ENCODE data around the gene SNRNP48. TPM values are rescaled to one million over a fixed set of nuclear protein-coding genes. Genes with fewer than 3 reads are reported as not detected.

SNRNP48 gene
- polyA plus RNA-seq, 1 donor (not counting 4 experiments of a cell fraction or from before 2014, with no cell fraction given): 12.2 TPM

GRCh38 chr6:7646394-7646793 is 56.4 kb downstream of the SNRNP48 start:
- no peak for TF ChIP-seq CTCF (optimal IDR thresholded peaks at IDR 0.05 in 1 of 3, IDR thresholded peaks at IDR 0.05 in 1 of 3, conservative IDR thresholded peaks at IDR 0.05 in 1 of 3; ENCODE audit: extremely low read depth in 1 of 3, insufficient read depth in 2 of 3, low read length in 3 of 3)
- no peak for TF ChIP-seq EZH2 (IDR thresholded peaks at IDR 0.05; ENCODE audit: low read length)
- Histone ChIP-seq H3K4me2 (ENCODE audit: control insufficient read depth, extremely low read depth, insufficient read depth, low read depth, low read length) (no peak overlapping the region), H3K4me1 (ENCODE audit: control insufficient read depth, extremely low read depth, insufficient read depth, low read length) (peaks cover 21% of the 10 kb centered on the region), H4K20me1 (ENCODE audit: control insufficient read depth, extremely low read depth, insufficient read depth, low read length) (no peaks in the 10 kb centered on the region), H3K36me3 (ENCODE audit: control insufficient read depth in 2 of 2, extremely low read depth in 1 of 2, insufficient read depth in 2 of 2, low read length in 2 of 2) (no peaks in the 10 kb centered on the region), H3K4me3 (ENCODE audit: control insufficient read depth in 2 of 3, extremely low read depth in 1 of 3, insufficient read depth in 2 of 3, low read depth in 1 of 3, low read length in 3 of 3) (no peak overlapping the region), H3K79me2 (ENCODE audit: control insufficient read depth, insufficient read depth, low read length) (no peaks in the 10 kb centered on the region), H3K9ac (ENCODE audit: control insufficient read depth, extremely low read depth, insufficient read depth, low read length) (no peak overlapping the region), H3K9me3 (ENCODE audit: control insufficient read depth, low read depth, low read length) (no peaks in the 10 kb centered on the region), H3K27me3 (ENCODE audit: control insufficient read depth, extremely low read depth, insufficient read depth, low read length) (no peaks in the 10 kb centered on the region), H2AFZ (ENCODE audit: control insufficient read depth, low read length) (no peak overlapping the region), H3K27ac (ENCODE audit: control insufficient read depth, insufficient read depth, low read length) (no peak overlapping the region), H3K9me1 (ENCODE audit: control insufficient read depth, extremely low read depth, insufficient read depth, low read length) (no peaks in the 10 kb centered on the region)
- DNase-seq (ENCODE audit: low read depth, low spot score): peak; percentile 9
- dilution Hi-C loops (cut with MboI; ENCODE audit: extremely low pct_ligation_motif_present, low sequenced_read_pairs): no loop called here
- no peak for FAIRE-seq

GRCh38 chr6:7647504-7647903 is 57.5 kb downstream of the SNRNP48 start:
- H2AFZ ChIP-seq (ENCODE audit: control insufficient read depth, low read length): no peak overlapping the region
- dilution Hi-C loops (cut with MboI; ENCODE audit: extremely low pct_ligation_motif_present, low sequenced_read_pairs): no loop called here
- no peak overlapping the region for H3K4me2 ChIP-seq (ENCODE audit: control insufficient read depth, extremely low read depth, insufficient read depth, low read depth, low read length)
- no peak overlapping the region for H3K27ac ChIP-seq (ENCODE audit: control insufficient read depth, insufficient read depth, low read length)
- H3K27me3 ChIP-seq (ENCODE audit: control insufficient read depth, extremely low read depth, insufficient read depth, low read length): no peaks in the 10 kb centered on the region
- no peaks in the 10 kb centered on the region for H4K20me1 ChIP-seq (ENCODE audit: control insufficient read depth, extremely low read depth, insufficient read depth, low read length)
- H3K79me2 ChIP-seq (ENCODE audit: control insufficient read depth, insufficient read depth, low read length): no peaks in the 10 kb centered on the region
- H3K9ac ChIP-seq (ENCODE audit: control insufficient read depth, extremely low read depth, insufficient read depth, low read length): no peak overlapping the region
- TF ChIP-seq EZH2 (IDR thresholded peaks at IDR 0.05; ENCODE audit: low read length) (no peak), CTCF (optimal IDR thresholded peaks at IDR 0.05 in 1 of 3, IDR thresholded peaks at IDR 0.05 in 1 of 3, conservative IDR thresholded peaks at IDR 0.05 in 1 of 3; ENCODE audit: extremely low read depth in 1 of 3, insufficient read depth in 2 of 3, low read length in 3 of 3) (no peak)
- no peak overlapping the region for H3K4me3 ChIP-seq (ENCODE audit: control insufficient read depth in 2 of 3, extremely low read depth in 1 of 3, insufficient read depth in 2 of 3, low read depth in 1 of 3, low read length in 3 of 3)
- no peaks in the 10 kb centered on the region for H3K9me3 ChIP-seq (ENCODE audit: control insufficient read depth, low read depth, low read length)
- DNase-seq (ENCODE audit: low read depth, low spot score): no peak
- peaks cover 15% of the 10 kb centered on the region for H3K4me1 ChIP-seq (ENCODE audit: control insufficient read depth, extremely low read depth, insufficient read depth, low read length)
- H3K36me3 ChIP-seq (ENCODE audit: control insufficient read depth in 2 of 2, extremely low read depth in 1 of 2, insufficient read depth in 2 of 2, low read length in 2 of 2): no peaks in the 10 kb centered on the region
- FAIRE-seq: no peak
- H3K9me1 ChIP-seq (ENCODE audit: control insufficient read depth, extremely low read depth, insufficient read depth, low read length): no peaks in the 10 kb centered on the region
